ENCODE results near the gene DPCD.

Gene DPCD

GRCh38 chr10:101568054-101568745 is 19.9 kb upstream of the DPCD start:
- no peak overlapping the region for H3K4me3 ChIP-seq (IDR thresholded peaks at IDR 0.05; ENCODE audit: insufficient read depth, low read depth, low read length)
- no peaks in the 10 kb centered on the region for H3K27me3 ChIP-seq (ENCODE audit: insufficient read depth, low read depth)
- H3K9ac ChIP-seq = no peak overlapping the region
- peaks cover 4% of the 10 kb centered on the region for H3K4me1 ChIP-seq (ENCODE audit: low read depth, poor library complexity, severe bottlenecking)
- H4K20me1 ChIP-seq (ENCODE audit: insufficient read depth) = no peaks in the 10 kb centered on the region
- no peak for TF ChIP-seq CTCF (conservative IDR thresholded peaks at IDR 0.05; ENCODE audit: low read depth, low read length)
- no peaks in the 10 kb centered on the region for H3K79me2 ChIP-seq (ENCODE audit: insufficient read depth, low read depth)
- no peak overlapping the region for H2AFZ ChIP-seq (ENCODE audit: low read depth)
- no peaks in the 10 kb centered on the region for H3K36me3 ChIP-seq (ENCODE audit: insufficient read depth)
- H3K27ac ChIP-seq = no peak overlapping the region
- no peak overlapping the region for H3K4me2 ChIP-seq

GRCh38 chr10:101569323-101569621 is 18.8 kb upstream of the DPCD start:
- Histone ChIP-seq H4K20me1 (ENCODE audit: insufficient read depth) (no peaks in the 10 kb centered on the region), H3K4me1 (ENCODE audit: low read depth, poor library complexity, severe bottlenecking) (peaks cover 4% of the 10 kb centered on the region), H2AFZ (ENCODE audit: low read depth) (peak overlapping the region; percentile 99), H3K4me3 (IDR thresholded peaks at IDR 0.05; ENCODE audit: insufficient read depth, low read depth, low read length) (no peak overlapping the region), H3K9ac (no peak overlapping the region), H3K4me2 (peak overlapping the region; percentile 78), H3K79me2 (ENCODE audit: insufficient read depth, low read depth) (no peaks in the 10 kb centered on the region), H3K27ac (no peak overlapping the region), H3K27me3 (ENCODE audit: insufficient read depth, low read depth) (no peaks in the 10 kb centered on the region), H3K36me3 (ENCODE audit: insufficient read depth) (no peaks in the 10 kb centered on the region)
- TF ChIP-seq CTCF (conservative IDR thresholded peaks at IDR 0.05; ENCODE audit: low read depth, low read length) = no peak

- H3K36me3 ChIP-seq (ENCODE audit: insufficient read depth) = no peaks in the 10 kb centered on the region
- no peaks in the 10 kb centered on the region for H4K20me1 ChIP-seq (ENCODE audit: insufficient read depth)
- H3K9ac ChIP-seq = peak overlapping the region; percentile 48; the same call in 1 of the 2 replicates
- no peak overlapping the region for H3K27ac ChIP-seq
- H3K4me3 ChIP-seq (IDR thresholded peaks at IDR 0.05; ENCODE audit: insufficient read depth, low read depth, low read length) = no peak overlapping the region
- H2AFZ ChIP-seq (ENCODE audit: low read depth) = peak overlapping the region; percentile 99
- peak; percentile 75 for TF ChIP-seq CTCF (conservative IDR thresholded peaks at IDR 0.05; ENCODE audit: low read depth, low read length)
- H3K27me3 ChIP-seq (ENCODE audit: insufficient read depth, low read depth) = no peaks in the 10 kb centered on the region
- H3K4me2 ChIP-seq = peak overlapping the region; percentile 78
- peaks cover 4% of the 10 kb centered on the region for H3K4me1 ChIP-seq (ENCODE audit: low read depth, poor library complexity, severe bottlenecking)
- H3K79me2 ChIP-seq (ENCODE audit: insufficient read depth, low read depth) = no peaks in the 10 kb centered on the region
Measured at GRCh38 chr10:101569622-101570427, 18.3 kb upstream of the DPCD start.

GRCh38 chr10:101570428-101571270 is 17.5 kb upstream of the DPCD start:
- H3K9ac ChIP-seq = peak overlapping the region; percentile 48; the same call in 1 of the 2 replicates
- H3K4me1 ChIP-seq (ENCODE audit: low read depth, poor library complexity, severe bottlenecking) = peaks cover 4% of the 10 kb centered on the region
- H3K27ac ChIP-seq = no peak overlapping the region
- H3K36me3 ChIP-seq (ENCODE audit: insufficient read depth) = no peaks in the 10 kb centered on the region
- no peaks in the 10 kb centered on the region for H3K27me3 ChIP-seq (ENCODE audit: insufficient read depth, low read depth)
- peak overlapping the region; percentile 78 for H3K4me2 ChIP-seq
- H4K20me1 ChIP-seq (ENCODE audit: insufficient read depth) = no peaks in the 10 kb centered on the region
- no peak overlapping the region for H3K4me3 ChIP-seq (IDR thresholded peaks at IDR 0.05; ENCODE audit: insufficient read depth, low read depth, low read length)
- peak; percentile 38; the same call in 1 of the 2 replicates for TF ChIP-seq CTCF (conservative IDR thresholded peaks at IDR 0.05; ENCODE audit: low read depth, low read length)
- H2AFZ ChIP-seq (ENCODE audit: low read depth) = peak overlapping the region; percentile 99
- no peaks in the 10 kb centered on the region for H3K79me2 ChIP-seq (ENCODE audit: insufficient read depth, low read depth)
